ENCODE measurements around the gene ZFP3. TPM values are rescaled to one million over a fixed set of nuclear protein-coding genes. Genes with fewer than 3 reads are reported as not detected.
"Not testable (repeated sequence)": the region's sequence is repeated elsewhere in the genome, so short reads cannot be mapped to it uniquely, and the experiment has no call there.

Gene ZFP3
- total RNA-seq, 3 donors from 2014 or later (not counting 1 experiment from before 2014, with no cell fraction given) = 3.8 to 7.2 (median 5.1) TPM

DNA sequence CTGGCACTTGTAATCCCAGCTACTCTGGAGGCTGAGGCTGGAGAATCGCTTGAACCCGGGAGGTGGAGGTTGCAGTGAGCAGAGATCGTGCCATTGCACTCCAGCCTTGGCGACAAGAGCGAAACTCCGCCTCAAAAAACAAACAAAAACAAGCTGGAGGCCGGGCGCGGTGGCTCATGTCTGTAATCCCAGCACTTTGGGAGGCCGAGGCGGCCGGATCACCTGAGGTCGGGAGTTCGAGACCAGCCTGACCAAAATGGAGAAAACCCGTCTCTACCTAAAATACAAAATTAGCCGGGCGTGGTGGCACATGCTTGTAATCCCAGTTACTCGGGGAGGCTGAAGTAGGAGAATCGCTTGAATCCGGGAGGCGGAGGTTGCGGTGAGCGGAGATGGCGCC is 992 bp upstream of the ZFP3 start:
- H3K36me3 Mint-ChIP-seq; DNase-seq; H3K9me3 Mint-ChIP-seq; intact Hi-C loops (cut with micrococcal nuclease); H3K27me3 ChIP-seq (ENCODE audit: control insufficient read depth, insufficient read depth, low read length); H3K27me3 Mint-ChIP-seq (ENCODE audit: low read depth in 2 of 2); ATAC-seq; H3K27ac ChIP-seq (ENCODE audit: low read length); H3K4me3 ChIP-seq (ENCODE audit: low read length); H3K9me3 ChIP-seq (ENCODE audit: control insufficient read depth, insufficient read depth, low read length); H3K36me3 ChIP-seq (ENCODE audit: control insufficient read depth, insufficient read depth, low read length): not testable (repeated sequence)
- Mint-ChIP-seq H3K4me1 (peaks cover 28 to 29% of the 10 kb centered on the region in 2 donors), H3K4me3 (peak overlapping the region; percentile 95), H3K27ac (peak overlapping the region; percentile 79 to 81)
- peaks cover 17% of the 10 kb centered on the region for H3K4me1 ChIP-seq (ENCODE audit: control insufficient read depth, insufficient read depth, low read length)
- WGBS (ENCODE audit: insufficient coverage) = over 99% methylated on average over 24 of the region's 24 CpGs

DNA sequence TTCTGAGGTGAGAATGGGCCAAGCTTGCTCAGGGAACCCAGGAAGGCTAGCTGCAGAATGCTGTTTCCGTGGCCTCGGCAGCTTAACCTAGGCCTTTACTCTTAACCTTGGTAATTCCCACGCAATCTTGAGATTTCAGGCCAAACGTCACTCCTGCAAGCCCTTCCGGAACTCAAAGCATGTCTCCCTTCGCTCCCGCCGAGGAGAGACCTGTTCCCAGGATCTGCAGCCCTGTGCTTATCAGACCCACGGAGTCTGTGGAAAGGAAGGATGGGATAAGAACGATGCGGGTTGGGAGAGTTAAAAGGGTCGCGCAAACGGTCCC is 524 bp upstream of the ZFP3 start:
- ATAC-seq = no peak
- Histone ChIP-seq H3K27ac (ENCODE audit: low read length) (peak overlapping the region; percentile 90), H3K4me3 (ENCODE audit: low read length) (peak overlapping the region; percentile 80), H3K27me3 (ENCODE audit: control insufficient read depth, insufficient read depth, low read length) (no peaks in the 10 kb centered on the region), H3K9me3 (ENCODE audit: control insufficient read depth, insufficient read depth, low read length) (no peaks in the 10 kb centered on the region), H3K36me3 (ENCODE audit: control insufficient read depth, insufficient read depth, low read length) (no peaks in the 10 kb centered on the region), H3K4me1 (ENCODE audit: control insufficient read depth, insufficient read depth, low read length) (peaks cover 17% of the 10 kb centered on the region)
- no peak for DNase-seq
- no peak for TF ChIP-seq CTCF (IDR thresholded peaks at IDR 0.05)
- Mint-ChIP-seq H3K27ac (peak overlapping the region; percentile 79 to 81), H3K4me1 (peaks cover 28 to 29% of the 10 kb centered on the region in 2 donors), H3K4me3 (peak overlapping the region; percentile 95), H3K9me3 (no peaks in the 10 kb centered on the region), H3K36me3 (no peaks in the 10 kb centered on the region), H3K27me3 (ENCODE audit: low read depth in 2 of 2) (no peaks in the 10 kb centered on the region)
- WGBS (ENCODE audit: insufficient coverage) = 36% methylated on average over 14 of the region's 14 CpGs
- intact Hi-C loops (cut with micrococcal nuclease) = no loop called here

DNA sequence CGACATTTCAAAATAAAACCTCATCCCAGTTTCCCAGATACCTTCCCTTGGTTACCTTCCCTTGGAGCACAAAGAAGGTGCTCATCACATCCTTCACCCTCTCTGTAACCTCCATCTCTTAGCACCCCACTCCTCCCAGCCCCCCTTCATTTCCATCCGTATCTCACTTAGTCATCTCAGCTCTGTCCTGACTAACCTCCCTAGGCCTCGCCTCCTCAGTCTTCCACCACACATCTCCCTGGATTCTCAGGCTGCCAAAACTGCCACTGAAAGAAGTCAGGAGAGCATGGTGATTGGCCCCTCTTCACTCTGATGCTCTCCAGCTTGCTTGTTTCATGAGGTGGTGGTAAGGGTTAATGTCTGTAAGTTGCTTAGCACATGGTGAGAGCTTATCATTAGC is 2.3 kb downstream of the ZFP3 start:
- H3K27me3 Mint-ChIP-seq (ENCODE audit: low read depth in 2 of 2) = no peaks in the 10 kb centered on the region
- peak overlapping the region; percentile 4 to 9 for H3K27ac Mint-ChIP-seq
- DNase-seq = no peak
- Histone ChIP-seq H3K4me1 (ENCODE audit: control insufficient read depth, insufficient read depth, low read length) (peaks cover 17% of the 10 kb centered on the region), H3K27ac (ENCODE audit: low read length) (no peak overlapping the region), H3K36me3 (ENCODE audit: control insufficient read depth, insufficient read depth, low read length) (peaks cover 2% of the 10 kb centered on the region), H3K4me3 (ENCODE audit: low read length) (no peak overlapping the region), H3K27me3 (ENCODE audit: control insufficient read depth, insufficient read depth, low read length) (no peaks in the 10 kb centered on the region), H3K9me3 (ENCODE audit: control insufficient read depth, insufficient read depth, low read length) (peaks cover 11% of the 10 kb centered on the region)
- H3K4me3 Mint-ChIP-seq = no peak overlapping the region
- no peak for ATAC-seq
- 100% methylated on average over 3 of the region's 3 CpGs for WGBS (ENCODE audit: insufficient coverage)
- no peak for TF ChIP-seq CTCF (IDR thresholded peaks at IDR 0.05)
- H3K9me3 Mint-ChIP-seq = peaks cover 0 to 5% of the 10 kb centered on the region in 2 donors
- intact Hi-C loops (cut with micrococcal nuclease) = no loop called here
- H3K4me1 Mint-ChIP-seq = peaks cover 34% of the 10 kb centered on the region in 2 donors
- H3K36me3 Mint-ChIP-seq = peaks cover 9% of the 10 kb centered on the region

DNA sequence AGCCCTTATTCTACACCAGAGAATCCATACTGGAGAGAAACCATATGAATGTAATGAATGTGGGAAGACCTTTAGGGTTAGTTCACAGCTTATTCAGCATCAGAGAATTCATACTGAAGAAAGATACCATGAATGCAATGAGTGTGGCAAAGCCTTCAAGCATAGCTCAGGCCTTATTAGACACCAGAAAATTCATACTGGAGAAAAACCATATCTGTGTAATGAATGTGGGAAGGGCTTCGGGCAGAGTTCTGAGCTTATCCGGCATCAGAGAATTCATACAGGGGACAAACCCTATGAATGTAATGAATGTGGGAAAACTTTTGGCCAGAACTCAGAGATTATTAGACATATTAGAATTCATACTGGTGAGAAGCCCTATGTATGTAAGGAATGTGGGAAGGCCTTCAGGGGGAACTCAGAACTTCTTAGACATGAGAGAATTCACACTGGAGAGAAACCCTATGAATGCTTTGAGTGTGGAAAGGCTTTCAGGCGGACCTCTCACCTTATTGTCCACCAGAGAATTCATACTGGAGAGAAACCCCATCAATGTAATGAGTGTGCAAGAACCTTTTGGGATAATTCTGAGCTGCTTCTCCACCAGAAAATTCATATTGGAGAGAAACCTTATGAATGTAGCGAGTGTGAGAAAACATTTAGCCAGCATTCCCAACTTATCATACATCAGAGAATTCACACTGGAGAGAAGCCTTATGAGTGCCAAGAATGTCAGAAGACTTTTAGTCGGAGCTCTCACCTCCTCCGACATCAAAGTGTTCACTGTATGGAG is 14.1 kb downstream of the ZFP3 start:
- DNase-seq = no peak
- Histone ChIP-seq H3K27me3 (ENCODE audit: control insufficient read depth, insufficient read depth, low read length) (peaks cover 7% of the 10 kb centered on the region), H3K36me3 (ENCODE audit: control insufficient read depth, insufficient read depth, low read length) (peaks cover 21% of the 10 kb centered on the region), H3K4me1 (ENCODE audit: control insufficient read depth, insufficient read depth, low read length) (peaks cover 7% of the 10 kb centered on the region), H3K27ac (ENCODE audit: low read length) (no peak overlapping the region), H3K9me3 (ENCODE audit: control insufficient read depth, insufficient read depth, low read length) (peaks cover 87% of the 10 kb centered on the region), H3K4me3 (ENCODE audit: low read length) (no peak overlapping the region)
- Mint-ChIP-seq H3K4me3 (no peak overlapping the region), H3K27me3 (ENCODE audit: low read depth in 2 of 2) (peaks cover 0 to 10% of the 10 kb centered on the region in 2 donors), H3K4me1 (peaks cover 11 to 12% of the 10 kb centered on the region in 2 donors), H3K9me3 (peaks cover 26 to 46% of the 10 kb centered on the region in 2 donors), H3K27ac (no peak overlapping the region), H3K36me3 (peaks cover 74% of the 10 kb centered on the region)
- no peak for TF ChIP-seq CTCF (IDR thresholded peaks at IDR 0.05)
- ATAC-seq = no peak
- WGBS (ENCODE audit: insufficient coverage) = 95% methylated on average over 5 of the region's 6 CpGs
- intact Hi-C loops (cut with micrococcal nuclease) = loop anchor here (10.0 kb wide), 1 partner anchor 102 kb away; the partner anchor contains the start of gene ZNF594
